Measurements from ENCODE around the gene IFNL3. TPM values are rescaled to one million over a fixed set of nuclear protein-coding genes. Genes with fewer than 3 reads are reported as not detected.
"Not testable (repeated sequence)": the region's sequence is repeated elsewhere in the genome, so short reads cannot be mapped to it uniquely, and the experiment has no call there.

Gene IFNL3
- polyA plus RNA-seq, 3 donors = not detected

DNA sequence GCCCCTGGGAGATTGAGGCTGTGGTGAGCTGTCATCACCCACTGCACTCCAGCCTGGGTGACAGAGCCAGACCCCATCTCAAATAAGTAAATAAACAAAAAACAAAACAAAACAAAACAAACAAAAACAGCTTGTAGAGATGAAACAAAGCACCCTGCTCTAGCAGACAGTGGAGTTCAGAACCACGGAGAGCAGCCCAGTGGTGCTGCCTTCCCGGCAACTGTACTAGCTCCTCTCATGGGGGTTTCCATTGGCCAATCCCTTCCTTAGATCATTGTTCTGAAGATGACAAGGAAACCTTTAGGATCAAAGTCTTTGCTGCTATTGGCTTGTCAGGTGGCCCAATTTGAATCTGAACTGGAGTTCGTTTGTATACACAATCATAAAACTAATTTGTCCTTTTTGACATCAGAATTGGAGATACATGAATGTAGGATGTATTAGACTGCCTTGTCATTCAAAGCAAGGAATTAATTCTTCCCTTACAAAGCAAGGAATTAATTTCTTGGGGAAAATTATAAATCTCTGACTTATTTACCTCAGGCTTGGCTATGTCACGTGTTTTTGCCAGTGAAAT, 21.0 kb downstream of the IFNL3 start:
- Mint-ChIP-seq H3K4me1 (peaks cover 8% of the 10 kb centered on the region), H3K27ac (no peak overlapping the region), H3K4me3 (no peak overlapping the region), H3K27me3 (ENCODE audit: low read depth in 3 of 3) (peaks cover 3 to 10% (median 5%) of the 10 kb centered on the region in 3 donors), H3K36me3 (no peaks in the 10 kb centered on the region), H3K9me3 (peaks cover 0 to 4% (median 0%) of the 10 kb centered on the region in 7 donors)
- intact Hi-C loops (cut with micrococcal nuclease) = no loop called here
- no peaks in the 10 kb centered on the region for H3K9me3 ChIP-seq (replicated peaks in 1 of 2; ENCODE audit: control insufficient read depth in 1 of 2, insufficient read depth in 1 of 2, low read length in 2 of 2)
- peaks cover 7 to 8% of the 10 kb centered on the region in 2 donors for H3K4me1 ChIP-seq (ENCODE audit: control insufficient read depth in 1 of 2, insufficient read depth in 2 of 2, low read length in 2 of 2)
- no peak overlapping the region for H3K4me3 ChIP-seq (replicated peaks in 1 of 3; ENCODE audit: low read depth in 2 of 3, low read length in 3 of 3)
- no peaks in the 10 kb centered on the region for H4K20me1 ChIP-seq (ENCODE audit: insufficient read depth, low read length)
- DNase-seq = no peak
- H2AFZ ChIP-seq (ENCODE audit: insufficient read depth, low read depth, low read length, poor library complexity, severe bottlenecking) = no peak overlapping the region
- H3K79me2 ChIP-seq (ENCODE audit: insufficient read depth, low read length) = no peaks in the 10 kb centered on the region
- no peak overlapping the region for H3K9ac ChIP-seq (ENCODE audit: insufficient read depth, low read length, poor library complexity, severe bottlenecking)
- no peaks in the 10 kb centered on the region for H3K36me3 ChIP-seq (replicated peaks in 1 of 2; ENCODE audit: control insufficient read depth in 1 of 2, insufficient read depth in 2 of 2, low read length in 2 of 2)
- no peak overlapping the region for H3K4me2 ChIP-seq (replicated peaks; ENCODE audit: extremely low read depth, low read length, poor library complexity, severe bottlenecking)
- WGBS (ENCODE audit: insufficient coverage) = 28% methylated on average over 2 of the region's 4 CpGs
- H3K27me3 ChIP-seq (ENCODE audit: control insufficient read depth in 2 of 2, insufficient read depth in 2 of 2, low read length in 2 of 2) = no peaks in the 10 kb centered on the region
- no peak overlapping the region for H3K27ac ChIP-seq (ENCODE audit: low read depth in 1 of 2, low read length in 2 of 2)
- TF ChIP-seq, protein P1, sequence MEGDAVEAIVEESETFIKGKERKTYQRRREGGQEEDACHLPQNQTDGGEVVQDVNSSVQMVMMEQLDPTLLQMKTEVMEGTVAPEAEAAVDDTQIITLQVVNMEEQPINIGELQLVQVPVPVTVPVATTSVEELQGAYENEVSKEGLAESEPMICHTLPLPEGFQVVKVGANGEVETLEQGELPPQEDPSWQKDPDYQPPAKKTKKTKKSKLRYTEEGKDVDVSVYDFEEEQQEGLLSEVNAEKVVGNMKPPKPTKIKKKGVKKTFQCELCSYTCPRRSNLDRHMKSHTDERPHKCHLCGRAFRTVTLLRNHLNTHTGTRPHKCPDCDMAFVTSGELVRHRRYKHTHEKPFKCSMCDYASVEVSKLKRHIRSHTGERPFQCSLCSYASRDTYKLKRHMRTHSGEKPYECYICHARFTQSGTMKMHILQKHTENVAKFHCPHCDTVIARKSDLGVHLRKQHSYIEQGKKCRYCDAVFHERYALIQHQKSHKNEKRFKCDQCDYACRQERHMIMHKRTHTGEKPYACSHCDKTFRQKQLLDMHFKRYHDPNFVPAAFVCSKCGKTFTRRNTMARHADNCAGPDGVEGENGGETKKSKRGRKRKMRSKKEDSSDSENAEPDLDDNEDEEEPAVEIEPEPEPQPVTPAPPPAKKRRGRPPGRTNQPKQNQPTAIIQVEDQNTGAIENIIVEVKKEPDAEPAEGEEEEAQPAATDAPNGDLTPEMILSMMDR (IDR thresholded peaks at IDR 0.05) = no peak

DNA sequence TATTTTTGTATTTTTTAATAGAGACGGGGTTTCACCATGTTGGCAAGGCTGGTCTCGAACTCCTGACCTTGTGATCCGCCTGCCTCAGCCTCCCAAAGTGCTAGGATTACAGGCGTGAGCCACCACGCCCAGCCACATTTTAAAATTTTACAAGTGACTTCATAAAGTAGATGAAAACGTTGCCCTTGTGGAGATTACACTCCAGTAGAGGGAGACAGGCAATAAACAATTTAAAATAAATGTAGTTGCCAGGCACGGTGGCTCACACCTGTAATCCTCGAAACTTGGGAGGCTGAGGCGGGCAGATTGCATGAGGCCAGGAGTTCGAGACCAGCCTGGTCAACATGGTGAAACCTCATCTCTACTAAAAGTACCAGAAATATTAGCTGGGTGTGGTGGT, 25.7 kb downstream of the IFNL3 start:
- H3K27me3 Mint-ChIP-seq (ENCODE audit: low read depth in 3 of 3); H3K4me3 ChIP-seq (replicated peaks in 1 of 3; ENCODE audit: low read depth in 2 of 3, low read length in 3 of 3); H3K36me3 Mint-ChIP-seq; H3K27ac ChIP-seq (ENCODE audit: low read depth in 1 of 2, low read length in 2 of 2); H3K9ac ChIP-seq (ENCODE audit: insufficient read depth, low read length, poor library complexity, severe bottlenecking); H4K20me1 ChIP-seq (ENCODE audit: insufficient read depth, low read length); H3K27me3 ChIP-seq (ENCODE audit: control insufficient read depth in 2 of 2, insufficient read depth in 2 of 2, low read length in 2 of 2); H3K36me3 ChIP-seq (replicated peaks in 1 of 2; ENCODE audit: control insufficient read depth in 1 of 2, insufficient read depth in 2 of 2, low read length in 2 of 2); H3K4me1 Mint-ChIP-seq; H3K79me2 ChIP-seq (ENCODE audit: insufficient read depth, low read length); H3K4me3 Mint-ChIP-seq; H3K4me1 ChIP-seq (ENCODE audit: control insufficient read depth in 1 of 2, insufficient read depth in 2 of 2, low read length in 2 of 2); H3K27ac Mint-ChIP-seq; DNase-seq; H3K9me3 ChIP-seq (replicated peaks in 1 of 2; ENCODE audit: control insufficient read depth in 1 of 2, insufficient read depth in 1 of 2, low read length in 2 of 2); H3K9me3 Mint-ChIP-seq; H2AFZ ChIP-seq (ENCODE audit: insufficient read depth, low read depth, low read length, poor library complexity, severe bottlenecking); H3K4me2 ChIP-seq (replicated peaks; ENCODE audit: extremely low read depth, low read length, poor library complexity, severe bottlenecking): not testable (repeated sequence)
- 47% methylated on average over 2 of the region's 10 CpGs for WGBS (ENCODE audit: insufficient coverage)
- intact Hi-C loops (cut with micrococcal nuclease) = loop anchor here in 1 of 2 donors (10.0 kb wide), 1 partner anchor 106 kb away; the partner anchor contains the start of gene LRFN1

Measured in CD14-positive monocyte (primary cell).